Activated CD8-positive, alpha-beta memory T cell treated with anti-CD3 and anti-CD28 coated beads for 4 hours (primary cell): ENCODE measurements around the gene NR3C1.

Source experiments
- DNase-seq, 2 donors: peaks; one replicate each; pipeline ENCODE4 v3.0.0-alpha.2; 2020; ENCODE audit warnings: low read depth in 2 of 2

The NR3C1 gene

DNA sequence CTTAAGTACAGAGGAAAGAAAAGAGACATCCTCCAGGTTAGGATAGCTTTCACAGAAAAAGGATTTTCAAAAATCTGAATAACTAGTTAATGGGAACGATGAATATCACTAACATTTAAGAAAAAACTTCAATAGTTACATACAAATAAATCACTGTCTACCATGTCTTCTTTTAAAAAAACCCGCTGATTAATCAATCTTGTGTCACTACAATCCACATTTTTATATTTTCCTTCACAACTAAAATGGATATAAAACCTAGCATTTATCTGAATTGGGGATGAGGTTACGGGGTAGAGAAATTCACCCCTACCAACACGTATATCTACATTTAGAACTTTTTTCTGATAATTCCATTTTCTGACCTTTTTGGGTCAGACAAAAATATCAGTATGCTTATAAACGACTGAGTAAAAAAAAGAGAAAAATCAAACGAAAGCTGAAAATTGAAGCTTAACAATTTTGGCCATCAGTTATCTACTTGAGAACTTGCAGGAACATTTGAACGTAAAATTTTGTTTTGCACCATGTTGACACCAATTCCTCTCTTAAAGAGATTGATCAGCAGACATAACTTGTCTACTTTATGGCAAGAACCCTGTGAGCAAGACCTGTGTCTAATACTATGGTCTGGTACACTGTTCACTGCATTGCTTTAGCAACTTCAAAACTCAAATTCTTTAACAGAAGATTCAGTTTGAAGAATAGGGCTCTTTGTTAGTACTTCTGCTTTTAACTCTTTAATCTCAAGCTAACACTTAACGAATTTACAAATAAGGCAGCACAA is 4.8 kb downstream of the NR3C1 start:
- no peak for DNase-seq

DNA sequence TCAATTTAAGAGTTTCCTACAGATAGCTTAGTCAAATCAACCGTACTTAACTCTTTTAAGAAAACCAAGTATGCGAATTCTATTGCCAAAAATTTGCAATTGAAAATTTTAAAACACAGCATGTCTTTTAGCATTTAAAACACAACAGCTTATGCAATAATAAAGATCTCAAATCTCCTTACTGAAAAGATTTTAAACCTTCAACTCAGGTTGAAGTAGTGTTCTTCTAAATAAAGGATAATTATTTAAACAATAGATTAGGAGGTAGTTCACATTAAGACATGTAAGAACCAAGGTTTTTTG is 5.5 kb downstream of the NR3C1 start:
- no peak for DNase-seq

DNA sequence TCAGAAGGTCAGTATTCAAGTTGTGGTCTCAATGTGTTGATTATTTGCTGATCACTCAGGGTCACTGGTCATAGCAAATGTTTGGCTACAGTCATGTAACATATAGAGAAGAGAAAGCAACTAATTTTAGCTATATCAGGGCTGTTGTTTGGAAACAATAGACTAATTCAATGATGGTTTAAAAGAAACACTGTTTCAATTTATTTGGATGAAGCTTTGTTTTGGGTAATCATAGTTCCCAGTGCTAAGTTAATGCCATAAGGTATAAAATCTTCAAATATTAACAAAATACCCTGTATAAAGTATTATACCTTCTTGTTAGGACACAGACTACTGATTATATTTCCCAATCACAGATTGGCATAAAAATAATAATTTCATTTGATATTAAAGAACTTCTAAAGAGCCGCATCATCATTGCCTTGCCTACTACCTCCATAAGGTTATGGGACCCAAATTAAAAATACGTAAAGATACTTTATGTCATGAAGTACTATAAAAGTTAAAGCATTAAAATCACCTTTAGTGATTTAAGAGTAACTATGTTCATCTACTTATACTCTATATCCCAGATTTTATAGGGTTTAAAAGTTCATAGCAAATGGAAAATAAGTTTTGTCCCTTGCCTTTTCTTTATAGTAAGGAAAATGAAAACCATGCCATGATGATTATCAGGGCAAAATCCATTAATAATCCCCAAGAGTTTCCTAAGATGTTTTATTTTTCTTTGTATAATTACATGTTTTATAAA is 6.0 kb downstream of the NR3C1 start:
- no peak for DNase-seq

DNA sequence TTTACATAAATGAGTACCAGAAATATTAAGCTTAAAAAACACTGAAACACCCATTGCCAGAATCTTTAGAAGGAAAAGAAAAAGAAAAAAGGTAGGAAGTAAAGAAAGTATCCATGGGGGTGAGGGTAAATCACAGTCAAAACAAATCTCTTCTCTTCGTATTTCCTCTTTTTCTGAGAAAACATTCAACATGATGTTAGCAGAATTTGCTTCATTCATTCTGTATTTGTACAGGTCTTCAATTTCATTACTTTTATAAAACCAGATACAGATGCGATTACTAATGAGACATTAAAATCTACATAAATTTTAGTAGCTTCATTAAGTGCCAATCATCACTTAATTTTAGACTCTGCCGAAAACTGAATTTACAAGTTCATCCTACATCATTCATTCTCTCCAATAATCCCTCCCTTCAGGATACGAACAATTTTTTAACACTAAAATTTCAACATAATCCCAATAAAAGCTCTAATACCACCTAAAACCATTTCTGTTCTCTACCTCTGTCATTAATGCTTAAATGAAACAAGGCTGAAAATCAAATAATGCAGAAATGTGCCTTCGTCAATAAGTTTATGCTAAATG is 7.0 kb downstream of the NR3C1 start:
- DNase-seq, result no peak

DNA sequence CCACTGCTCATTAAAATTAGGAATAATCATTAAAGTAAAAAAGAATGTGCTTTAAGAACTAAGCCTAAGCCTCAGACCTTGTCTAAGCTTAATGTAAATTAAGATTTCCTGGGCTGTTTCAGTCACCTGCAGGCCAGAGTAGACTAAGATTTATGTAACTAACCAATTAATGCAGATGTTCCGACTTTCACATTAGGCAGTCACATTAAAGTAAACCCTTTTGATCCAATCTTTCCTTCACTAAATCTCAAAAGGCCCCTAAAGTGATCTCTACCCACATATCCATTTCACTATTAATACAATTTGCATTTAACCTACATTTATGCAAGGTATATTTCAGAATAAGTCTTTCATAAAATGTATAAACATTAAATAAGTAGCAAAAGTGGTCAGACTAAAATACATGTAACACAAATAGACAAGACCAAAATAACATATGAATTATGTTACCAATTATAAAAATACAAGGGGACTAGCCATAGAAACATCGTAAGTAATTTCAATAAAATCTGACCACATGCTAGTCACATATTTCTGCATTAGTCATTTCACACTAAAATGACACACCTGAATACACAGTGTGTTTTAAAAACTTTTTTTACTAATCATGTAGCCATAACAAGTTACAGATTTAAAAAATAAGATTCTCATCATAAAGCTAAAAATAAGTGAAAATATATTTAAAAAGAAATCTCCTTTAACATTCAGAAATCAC is 7.7 kb downstream of the NR3C1 start:
- no peak for DNase-seq

DNA sequence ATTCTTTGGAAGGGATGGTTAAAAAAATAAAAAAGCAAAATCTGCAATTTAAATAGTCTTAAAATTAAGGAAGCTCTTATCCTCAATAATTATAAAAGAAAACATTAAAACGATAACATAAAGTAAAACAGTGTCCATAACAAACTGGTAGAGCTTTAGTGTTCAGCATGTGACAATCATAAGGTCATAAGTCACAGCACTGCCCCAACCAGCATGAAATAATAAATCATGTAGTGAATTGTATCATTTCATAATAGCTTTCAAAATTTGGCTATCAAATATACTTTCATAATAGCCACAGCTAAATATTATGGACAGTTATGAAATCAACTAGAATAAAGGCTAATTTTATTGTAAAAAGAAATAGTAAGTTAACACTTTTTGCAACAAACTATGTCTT is 10.0 kb downstream of the NR3C1 start:
- no peak for DNase-seq

DNA sequence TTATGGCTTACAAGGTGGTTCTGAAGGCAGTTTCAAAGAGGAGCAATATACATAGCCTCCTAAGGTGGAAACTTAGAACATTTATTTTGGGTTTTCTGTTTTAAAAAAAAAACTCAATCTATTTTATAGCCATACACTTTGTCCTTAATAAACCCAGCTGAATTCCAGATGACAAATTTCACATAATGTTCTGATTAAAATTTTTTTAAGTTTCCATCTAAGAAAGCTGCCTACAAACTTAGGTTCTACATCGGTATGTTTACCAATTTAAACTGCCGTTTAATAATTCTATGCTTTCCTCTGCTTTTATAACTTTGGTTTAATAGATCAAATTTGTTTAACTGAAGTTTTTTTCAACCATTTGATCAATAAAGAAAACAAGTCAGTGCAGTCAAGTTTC is 12.5 kb downstream of the NR3C1 start:
- DNase-seq, result no peak

DNA sequence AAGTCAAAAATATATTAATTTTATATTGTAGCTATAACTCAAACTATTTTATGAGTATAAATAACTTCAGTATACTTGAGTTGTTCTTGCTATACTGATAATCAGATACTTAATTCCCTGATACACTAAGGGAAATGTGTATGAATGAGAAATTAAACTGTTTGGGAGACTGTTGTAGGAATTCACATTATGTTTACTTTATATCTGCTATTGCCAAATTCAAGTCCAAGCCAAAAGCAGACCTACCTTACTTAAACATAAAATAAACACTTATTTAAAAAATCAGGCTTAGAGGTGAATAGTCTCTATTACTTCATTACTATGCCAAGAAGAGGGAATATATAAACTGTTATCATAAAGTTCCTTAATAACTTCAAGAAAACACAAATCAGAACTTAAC is 13.2 kb downstream of the NR3C1 start:
- DNase-seq, result no peak

DNA sequence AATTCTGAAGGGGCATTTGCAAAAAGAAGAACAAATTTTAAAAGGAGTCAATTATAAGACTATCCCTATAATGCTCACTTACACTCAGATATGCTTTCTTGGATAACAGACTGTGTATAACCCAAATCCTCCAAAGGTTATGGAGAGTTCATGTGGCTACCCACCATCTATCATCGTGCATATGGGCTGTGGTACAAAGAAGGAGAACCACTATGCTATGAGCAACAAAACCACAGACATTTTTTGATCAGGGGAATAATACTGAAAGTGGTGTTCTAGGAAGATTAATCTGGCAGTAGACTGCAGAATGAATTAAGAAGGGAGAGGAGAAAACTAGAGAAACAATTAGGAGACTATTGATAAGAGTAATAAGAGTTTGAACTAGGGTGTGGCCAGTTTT is 16.8 kb downstream of the NR3C1 start:
- DNase-seq, result no peak

DNA sequence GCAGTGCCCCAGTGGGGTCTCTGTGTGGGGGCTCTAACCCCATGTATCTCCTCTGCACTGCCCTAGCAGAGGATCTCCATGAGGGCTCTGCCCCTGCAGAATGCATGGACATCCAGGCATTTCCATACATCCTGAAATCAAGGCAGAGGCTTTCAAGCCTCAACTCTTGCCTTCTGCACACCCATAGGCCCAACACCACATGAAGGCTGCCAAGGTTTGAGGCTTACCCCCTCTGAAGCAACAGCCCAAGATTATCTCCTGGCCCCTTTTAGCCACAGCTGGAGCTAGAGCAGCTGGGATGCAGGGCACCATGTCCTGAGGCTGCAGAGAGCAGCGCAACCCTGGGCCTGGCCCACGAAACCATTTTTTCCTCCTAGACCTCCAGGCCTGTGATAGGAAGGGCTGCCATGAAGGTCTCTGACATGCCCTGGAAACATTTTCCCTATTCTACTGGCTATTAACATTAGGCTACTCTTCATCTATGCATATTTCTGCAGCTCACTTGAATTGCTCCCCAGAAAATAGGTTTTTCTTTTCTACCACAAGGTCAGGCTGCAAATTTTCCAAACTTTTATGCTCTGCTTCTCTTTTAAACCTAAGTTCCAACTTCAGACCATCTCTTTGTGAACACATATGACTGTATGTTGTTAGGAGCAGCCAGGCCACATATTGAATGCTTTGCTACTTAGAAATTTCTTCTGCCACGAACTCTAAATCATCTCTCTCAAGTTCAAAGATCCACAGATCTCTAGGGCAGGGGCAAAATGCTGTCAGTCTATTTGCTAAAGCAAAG is 18.4 kb downstream of the NR3C1 start:
- no peak for DNase-seq

DNA sequence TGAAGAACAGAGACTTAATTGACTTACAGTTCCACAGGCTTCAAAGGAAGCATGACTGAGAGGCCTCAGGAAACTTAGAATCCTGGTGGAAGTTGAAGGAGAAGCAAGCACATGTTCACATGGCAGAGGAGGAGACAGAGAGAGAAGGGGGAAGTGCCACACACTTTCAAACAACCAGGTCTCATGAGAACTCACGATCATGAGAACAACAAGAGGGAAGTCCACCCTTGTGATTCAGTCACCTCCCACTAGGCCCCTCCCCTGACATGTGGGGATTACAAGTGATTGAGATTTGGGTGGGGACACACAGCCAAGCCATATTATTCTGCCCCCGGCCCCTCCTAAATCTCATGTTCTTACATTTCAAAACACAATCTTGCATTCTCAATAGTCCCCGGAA is 19.5 kb downstream of the NR3C1 start:
- DNase-seq, result no peak

DNA sequence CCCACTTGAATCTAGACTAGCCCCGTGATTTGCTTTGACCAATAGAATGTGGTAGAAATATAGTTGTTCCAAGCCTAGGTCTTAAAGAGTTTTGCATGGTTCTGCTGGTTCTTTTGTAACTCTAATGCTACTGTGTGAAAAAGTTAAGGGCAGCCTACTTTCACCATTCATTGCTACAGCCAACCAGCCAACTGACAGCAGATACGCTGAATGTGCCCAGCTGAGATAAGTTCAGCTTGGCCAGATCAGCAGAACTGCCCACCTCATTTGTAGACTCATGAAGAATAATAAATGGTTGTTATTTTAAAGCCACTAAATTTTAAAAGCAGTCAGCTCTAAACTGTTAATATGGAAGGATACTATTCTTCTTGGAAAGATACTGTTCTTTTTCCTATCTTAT is 23.9 kb downstream of the NR3C1 start:
- DNase-seq, result no peak

DNA sequence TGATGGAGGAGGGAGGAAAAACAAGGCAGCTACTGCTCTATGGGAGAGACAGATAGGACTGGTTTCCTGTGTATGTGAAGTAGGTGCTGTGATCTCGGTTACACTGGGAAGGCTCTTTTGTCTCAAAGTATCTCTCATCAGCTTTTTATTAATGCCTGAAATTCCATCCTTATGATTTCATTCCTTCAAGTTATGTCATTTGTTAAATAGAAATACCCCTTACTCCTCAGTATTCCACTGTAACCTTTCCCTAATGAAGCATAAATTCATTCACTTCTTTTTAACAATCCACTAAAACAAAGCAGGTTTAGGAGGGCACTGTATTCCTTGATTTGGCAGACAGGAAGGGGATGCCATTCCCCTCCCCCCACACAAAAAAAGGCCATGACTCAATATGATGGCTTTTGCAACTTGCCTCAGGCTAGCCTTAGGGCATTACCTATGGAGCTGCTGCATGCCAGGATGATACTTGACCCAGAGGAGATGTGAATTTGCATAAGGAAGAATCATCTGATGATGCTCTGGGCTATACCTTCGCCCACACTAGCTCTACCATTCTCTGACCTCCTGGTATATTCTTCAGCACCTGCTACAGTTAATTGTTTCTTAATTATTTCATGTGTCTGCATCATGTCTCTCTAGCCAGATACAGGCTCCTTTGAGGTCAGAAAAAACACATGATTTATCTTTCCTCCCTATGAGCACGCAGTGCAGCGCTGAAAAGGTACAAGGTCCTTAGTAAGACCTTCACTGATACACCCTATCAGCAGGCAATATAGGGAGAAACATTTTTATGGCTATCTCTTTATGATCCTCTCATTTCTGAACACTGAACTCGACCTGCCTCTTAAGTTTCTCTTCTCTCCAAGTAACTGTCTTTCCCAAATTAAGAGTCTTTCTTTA is 26.3 kb downstream of the NR3C1 start:
- DNase-seq, result no peak

DNA sequence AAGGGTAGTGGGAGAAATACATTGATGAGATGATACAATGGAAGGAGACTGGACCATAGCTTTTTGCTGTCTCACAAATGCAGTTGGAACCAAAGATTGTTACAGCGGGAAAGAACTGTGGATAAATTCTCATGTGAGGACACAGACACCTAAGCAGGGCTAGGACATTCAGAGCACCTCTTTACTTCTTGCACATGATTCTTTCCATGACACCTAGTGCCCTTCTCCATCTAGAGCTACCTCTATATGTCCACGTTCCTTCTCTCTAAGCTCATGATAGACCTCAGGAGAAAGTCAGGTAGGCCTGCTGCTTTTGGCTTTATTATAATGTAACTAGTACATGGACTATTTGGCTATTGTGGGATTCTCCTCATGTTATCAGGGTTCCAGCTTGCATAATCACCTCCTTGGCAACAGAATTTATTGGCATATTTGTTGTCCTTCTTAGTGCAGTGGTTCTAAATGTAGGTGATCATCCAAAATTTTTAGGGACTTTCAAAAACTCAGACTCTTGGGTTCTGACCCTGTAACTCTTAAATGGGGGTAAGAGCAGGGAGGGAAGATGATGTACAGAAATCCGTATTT is 27.2 kb downstream of the NR3C1 start:
- no peak for DNase-seq

DNA sequence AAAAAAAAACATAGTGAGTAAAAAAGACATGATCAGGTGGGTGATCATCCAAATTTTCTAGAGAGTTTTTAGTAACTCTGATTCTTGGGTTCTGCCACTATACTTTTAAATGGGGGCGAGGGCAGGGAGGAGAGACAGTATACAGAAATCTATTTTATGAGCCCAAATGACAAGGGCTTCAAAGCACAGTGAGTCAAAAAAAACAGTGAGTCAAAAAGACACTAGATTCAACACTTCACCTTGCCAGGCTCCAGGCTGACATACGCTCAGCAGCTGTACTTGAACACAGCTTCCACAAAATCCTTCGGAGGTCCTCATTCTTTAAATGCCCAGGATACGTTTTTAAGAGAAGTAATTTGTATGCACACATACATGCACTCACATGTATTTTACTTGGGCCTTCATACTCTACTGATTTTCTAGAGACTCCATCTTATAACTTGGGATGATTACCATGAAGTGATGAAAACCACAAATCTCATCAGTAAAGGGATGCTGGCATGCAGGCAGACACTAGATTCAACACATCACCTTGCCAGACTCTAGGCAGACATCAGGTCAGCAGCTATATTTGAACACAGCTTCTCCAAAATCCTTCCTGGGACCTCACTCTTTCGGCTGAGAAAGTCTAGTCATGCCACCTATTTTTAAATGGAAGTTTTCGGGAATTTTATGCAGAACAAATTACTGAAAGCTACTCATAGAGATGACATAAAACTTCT is 28.8 kb downstream of the NR3C1 start:
- DNase-seq, result no peak

DNA sequence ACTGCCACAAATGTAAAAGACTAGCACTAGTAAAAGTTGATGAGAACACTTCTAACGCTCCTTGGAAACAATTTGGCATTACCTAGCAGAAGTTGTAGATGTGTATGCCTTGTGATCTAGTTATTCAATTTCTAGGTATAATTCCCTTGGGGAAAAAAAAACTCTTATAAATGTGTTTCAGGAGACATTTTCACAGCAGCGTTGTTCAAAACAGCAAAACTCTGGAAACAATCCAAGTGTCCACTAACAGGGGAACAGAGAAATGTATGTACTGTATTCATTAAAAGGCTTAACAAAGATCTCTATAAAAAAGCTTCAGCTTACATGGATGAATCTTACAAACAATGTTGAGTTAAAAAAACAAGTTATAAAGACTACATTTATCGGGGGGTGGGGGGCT is 30.4 kb downstream of the NR3C1 start:
- no peak for DNase-seq

DNA sequence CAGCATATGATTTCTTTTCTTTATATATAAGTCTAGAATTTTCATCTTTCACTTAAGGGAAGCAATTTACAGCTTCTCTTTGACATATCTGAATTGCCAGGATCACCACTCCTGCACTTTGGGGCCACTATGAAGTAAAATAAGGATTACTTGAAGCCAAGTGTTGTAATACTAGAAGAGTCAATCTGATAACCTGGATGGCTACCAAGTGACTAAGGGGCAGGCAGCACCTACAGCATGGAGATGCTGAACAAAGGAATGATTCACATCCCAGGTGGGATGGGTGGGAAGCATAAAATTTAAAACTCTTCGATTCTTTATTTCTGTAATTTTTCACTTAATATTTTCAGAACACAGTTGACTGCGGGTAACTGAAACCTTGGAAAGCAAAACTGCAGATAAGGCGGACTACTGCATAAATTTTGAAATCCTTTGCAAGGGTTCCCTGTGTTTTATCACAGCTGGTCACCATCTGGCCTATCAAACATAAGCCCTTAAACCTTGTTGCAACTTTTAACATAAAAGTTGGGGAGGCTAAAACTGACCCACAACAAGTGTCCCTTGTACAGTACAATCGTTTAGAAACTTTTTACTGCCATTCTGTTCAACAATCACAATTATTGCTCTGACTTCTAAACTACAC is 31.2 kb downstream of the NR3C1 start:
- no peak for DNase-seq

DNA sequence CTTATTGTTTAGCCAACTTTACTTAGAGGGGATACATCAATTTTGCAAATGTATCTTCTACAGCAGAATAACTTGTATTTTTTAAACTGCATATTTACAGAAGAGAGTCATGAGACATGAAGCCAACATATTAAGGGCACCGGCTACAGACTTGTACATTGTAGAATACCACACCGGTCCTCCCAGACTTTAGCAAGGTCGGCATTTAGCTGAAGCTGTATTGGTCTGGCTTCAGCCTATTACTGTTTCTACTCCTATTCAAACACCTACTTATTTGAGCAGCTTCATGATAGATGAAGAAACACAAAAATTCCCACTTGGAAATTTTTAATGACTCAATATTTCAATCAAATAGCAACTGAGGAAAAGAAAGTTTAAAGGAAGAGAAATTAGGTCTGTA is 33.0 kb downstream of the NR3C1 start:
- no peak for DNase-seq

DNA sequence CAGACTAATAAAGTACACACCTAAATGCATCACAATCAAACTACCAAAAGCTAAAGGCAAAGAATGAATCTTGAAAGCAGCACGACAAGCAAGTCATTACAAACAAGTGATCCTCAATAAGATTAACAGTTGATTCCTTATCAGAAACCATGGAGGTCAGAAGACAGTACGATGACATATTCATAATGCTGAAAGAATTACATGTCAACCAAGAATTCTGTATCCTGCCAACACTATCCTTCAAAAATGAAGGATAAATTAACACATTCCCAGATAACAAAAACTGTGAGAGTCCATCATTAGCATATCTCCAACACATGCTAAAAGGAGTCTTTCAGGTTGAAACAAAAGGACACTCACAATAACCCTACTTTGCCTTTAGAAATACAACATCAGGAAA is 39.4 kb downstream of the NR3C1 start:
- no peak for DNase-seq
